Neural cell (in vitro differentiated cells): Measurements from ENCODE around the gene ALDH9A1.

Experiments
- MXI1 ChIP-seq: fragments of 450-650 bp; conservative IDR thresholded peaks from 2 replicates; pipeline ENCODE4 v1.6.1; 2014; ENCODE audit warnings: antibody characterized with exemption, mild to moderate bottlenecking; ENCODE audit not compliant: poor library complexity, severe bottlenecking
- POLR2AphosphoS5 ChIP-seq: IDR thresholded peaks from 2 replicates; pipeline ENCODE4 v1.6.1; 2012
- RAD21 ChIP-seq: fragments of 450-650 bp; conservative IDR thresholded peaks from 2 replicates; pipeline ENCODE4 v1.6.1; 2014; ENCODE audit warnings: antibody characterized with exemption, mild to moderate bottlenecking, moderate library complexity
- SMC3 ChIP-seq: fragments of 450-650 bp; conservative IDR thresholded peaks from 2 replicates; pipeline ENCODE4 v1.6.1; 2014; ENCODE audit warnings: antibody characterized with exemption, mild to moderate bottlenecking, moderate library complexity; ENCODE audit not compliant: poor library complexity
- TF ChIP-seq, protein P1 (sequence below): IDR thresholded peaks from 2 replicates; pipeline ENCODE4 v1.6.1; 2012; ENCODE audit warnings: borderline replicate concordance
- TF ChIP-seq, protein P2 (sequence below): fragments of 450-650 bp; IDR thresholded peaks from 2 replicates; pipeline ENCODE4 v1.5.1; 2014; ENCODE audit warnings: antibody characterized with exemption, mild to moderate bottlenecking, moderate library complexity; ENCODE audit not compliant: poor library complexity, severe bottlenecking

DNA sequence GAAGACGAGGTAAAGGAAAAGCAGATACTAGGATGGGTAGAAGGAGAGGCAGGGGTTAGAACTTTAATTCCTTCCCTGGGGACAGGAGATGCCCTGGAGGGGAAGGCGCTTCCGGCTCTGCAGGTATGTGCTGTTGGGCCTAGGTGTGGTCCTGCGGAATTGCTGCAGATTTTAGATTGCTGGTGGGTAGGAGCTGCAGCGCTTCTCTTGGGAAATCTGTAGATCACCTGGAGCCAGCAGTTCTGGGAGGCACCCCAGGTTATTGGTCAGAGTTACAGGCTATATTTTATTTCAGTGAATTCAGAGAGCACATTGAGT, 66.3 kb downstream of the ALDH9A1 start:
- TF ChIP-seq, protein P1, sequence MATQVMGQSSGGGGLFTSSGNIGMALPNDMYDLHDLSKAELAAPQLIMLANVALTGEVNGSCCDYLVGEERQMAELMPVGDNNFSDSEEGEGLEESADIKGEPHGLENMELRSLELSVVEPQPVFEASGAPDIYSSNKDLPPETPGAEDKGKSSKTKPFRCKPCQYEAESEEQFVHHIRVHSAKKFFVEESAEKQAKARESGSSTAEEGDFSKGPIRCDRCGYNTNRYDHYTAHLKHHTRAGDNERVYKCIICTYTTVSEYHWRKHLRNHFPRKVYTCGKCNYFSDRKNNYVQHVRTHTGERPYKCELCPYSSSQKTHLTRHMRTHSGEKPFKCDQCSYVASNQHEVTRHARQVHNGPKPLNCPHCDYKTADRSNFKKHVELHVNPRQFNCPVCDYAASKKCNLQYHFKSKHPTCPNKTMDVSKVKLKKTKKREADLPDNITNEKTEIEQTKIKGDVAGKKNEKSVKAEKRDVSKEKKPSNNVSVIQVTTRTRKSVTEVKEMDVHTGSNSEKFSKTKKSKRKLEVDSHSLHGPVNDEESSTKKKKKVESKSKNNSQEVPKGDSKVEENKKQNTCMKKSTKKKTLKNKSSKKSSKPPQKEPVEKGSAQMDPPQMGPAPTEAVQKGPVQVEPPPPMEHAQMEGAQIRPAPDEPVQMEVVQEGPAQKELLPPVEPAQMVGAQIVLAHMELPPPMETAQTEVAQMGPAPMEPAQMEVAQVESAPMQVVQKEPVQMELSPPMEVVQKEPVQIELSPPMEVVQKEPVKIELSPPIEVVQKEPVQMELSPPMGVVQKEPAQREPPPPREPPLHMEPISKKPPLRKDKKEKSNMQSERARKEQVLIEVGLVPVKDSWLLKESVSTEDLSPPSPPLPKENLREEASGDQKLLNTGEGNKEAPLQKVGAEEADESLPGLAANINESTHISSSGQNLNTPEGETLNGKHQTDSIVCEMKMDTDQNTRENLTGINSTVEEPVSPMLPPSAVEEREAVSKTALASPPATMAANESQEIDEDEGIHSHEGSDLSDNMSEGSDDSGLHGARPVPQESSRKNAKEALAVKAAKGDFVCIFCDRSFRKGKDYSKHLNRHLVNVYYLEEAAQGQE, result no peak
- TF ChIP-seq, protein P2, sequence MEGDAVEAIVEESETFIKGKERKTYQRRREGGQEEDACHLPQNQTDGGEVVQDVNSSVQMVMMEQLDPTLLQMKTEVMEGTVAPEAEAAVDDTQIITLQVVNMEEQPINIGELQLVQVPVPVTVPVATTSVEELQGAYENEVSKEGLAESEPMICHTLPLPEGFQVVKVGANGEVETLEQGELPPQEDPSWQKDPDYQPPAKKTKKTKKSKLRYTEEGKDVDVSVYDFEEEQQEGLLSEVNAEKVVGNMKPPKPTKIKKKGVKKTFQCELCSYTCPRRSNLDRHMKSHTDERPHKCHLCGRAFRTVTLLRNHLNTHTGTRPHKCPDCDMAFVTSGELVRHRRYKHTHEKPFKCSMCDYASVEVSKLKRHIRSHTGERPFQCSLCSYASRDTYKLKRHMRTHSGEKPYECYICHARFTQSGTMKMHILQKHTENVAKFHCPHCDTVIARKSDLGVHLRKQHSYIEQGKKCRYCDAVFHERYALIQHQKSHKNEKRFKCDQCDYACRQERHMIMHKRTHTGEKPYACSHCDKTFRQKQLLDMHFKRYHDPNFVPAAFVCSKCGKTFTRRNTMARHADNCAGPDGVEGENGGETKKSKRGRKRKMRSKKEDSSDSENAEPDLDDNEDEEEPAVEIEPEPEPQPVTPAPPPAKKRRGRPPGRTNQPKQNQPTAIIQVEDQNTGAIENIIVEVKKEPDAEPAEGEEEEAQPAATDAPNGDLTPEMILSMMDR, result no peak
- TF ChIP-seq RAD21 (no peak), MXI1 (no peak), POLR2AphosphoS5 (no peak), SMC3 (no peak)
